ENCODE results near the gene PKD1.
"Not testable (repeated sequence)": the region's sequence is repeated elsewhere in the genome, so short reads cannot be mapped to it uniquely, and the experiment has no call there.

Gene PKD1

GRCh38 chr16:2122934-2123683, 12.6 kb downstream of the PKD1 start:
- DNase-seq: not testable (repeated sequence)

GRCh38 chr16:2122429-2122828, 13.3 kb downstream of the PKD1 start:
- DNase-seq: no peak

GRCh38 chr16:2121853-2122252, 13.8 kb downstream of the PKD1 start:
- no peak for DNase-seq

- DNase-seq: not testable (repeated sequence)
Observed at GRCh38 chr16:2121325-2121724, 14.4 kb downstream of the PKD1 start.

GRCh38 chr16:2117960-2118722, 17.6 kb downstream of the PKD1 start:
- not testable (repeated sequence) for DNase-seq

- not testable (repeated sequence) for DNase-seq
Observed at GRCh38 chr16:2117341-2117740, 18.4 kb downstream of the PKD1 start.

GRCh38 chr16:2116428-2116827, 19.3 kb downstream of the PKD1 start:
- not testable (repeated sequence) for DNase-seq

- DNase-seq: no peak
Observed at GRCh38 chr16:2115591-2115973, 20.1 kb downstream of the PKD1 start.

GRCh38 chr16:2114885-2115590, 20.7 kb downstream of the PKD1 start:
- DNase-seq: not testable (repeated sequence)

- DNase-seq: not testable (repeated sequence)
Observed at GRCh38 chr16:2114225-2114624, 21.5 kb downstream of the PKD1 start.

GRCh38 chr16:2112539-2113106, 23.1 kb downstream of the PKD1 start:
- not testable (repeated sequence) for DNase-seq

- not testable (repeated sequence) for DNase-seq
Observed at GRCh38 chr16:2111412-2112335, 24.0 kb downstream of the PKD1 start.

GRCh38 chr16:2111009-2111353, 24.7 kb downstream of the PKD1 start:
- DNase-seq: not testable (repeated sequence)

GRCh38 chr16:2110332-2111008, 25.2 kb downstream of the PKD1 start:
- not testable (repeated sequence) for DNase-seq

GRCh38 chr16:2109872-2110271, 25.8 kb downstream of the PKD1 start:
- DNase-seq: not testable (repeated sequence)

GRCh38 chr16:2109271-2109580, 26.5 kb downstream of the PKD1 start:
- not testable (repeated sequence) for DNase-seq

GRCh38 chr16:2108446-2109270, 27.0 kb downstream of the PKD1 start:
- not testable (repeated sequence) for DNase-seq

GRCh38 chr16:2107791-2108125, 27.9 kb downstream of the PKD1 start:
- DNase-seq: not testable (repeated sequence)

- DNase-seq: not testable (repeated sequence)
Observed at GRCh38 chr16:2107121-2107790, 28.4 kb downstream of the PKD1 start.

GRCh38 chr16:2106211-2106610, 29.5 kb downstream of the PKD1 start:
- DNase-seq: not testable (repeated sequence)

All from NCI-H1436 treated with DMSO at 0.1 percent for 48 hours (cell line).